Ovary (tissue), 9 donors: ENCODE results near the gene CAPZB. TPM values are rescaled to one million over a fixed set of nuclear protein-coding genes. Genes with fewer than 3 reads are reported as not detected.

Experiments
- DNase-seq, 5 donors: peaks; one replicate each; pipeline ENCODE4 v3.0.0-alpha.2; 2019 to 2020
- H3K27ac ChIP-seq, 2 donors: fragments of 200-600 bp; one replicate each; pipeline versions ENCODE4 v1.5.1 to v1.8.0; 2019 to 2022
- H3K27me3 ChIP-seq: fragments of 200-600 bp; one replicate; pipeline ENCODE4 v1.8.0; 2022
- H3K36me3 ChIP-seq: fragments of 200-600 bp; sonication (generic); one replicate; pipeline ENCODE4 v1.5.1; 2019
- H3K4me1 ChIP-seq: one replicate; pipeline ENCODE4 v1.8.1; 2013; ENCODE audit warnings: mild to moderate bottlenecking, moderate library complexity; ENCODE audit not compliant: insufficient read depth
- H3K4me3 ChIP-seq: fragments of 200-600 bp; sonication (generic); one replicate; pipeline ENCODE4 v1.5.1; 2017
- H3K9me3 ChIP-seq, 2 donors: fragments of 200-600 bp in 1 of 2; sonication (generic) in 1 of 2; one replicate each; pipeline versions ENCODE4 v1.5.1 to v1.8.1; 2013 to 2019; ENCODE audit warnings: mild to moderate bottlenecking in 1 of 2, moderate library complexity in 1 of 2
- EP300 ChIP-seq: sonication (generic); formaldehyde crosslinking; IDR thresholded peaks from one replicate; pipeline ENCODE4 v1.6.1; 2017; ENCODE audit warnings: antibody characterized with exemption
- POLR2A ChIP-seq: fragments of 450-650 bp; IDR thresholded peaks from one replicate; pipeline ENCODE4 v1.6.1; 2017; ENCODE audit warnings: antibody characterized with exemption, mild to moderate bottlenecking, moderate library complexity
- WGBS, 3 donors: extraction: QIAGEN DNeasy Blood & Tissue Kit in 1 of 3; methylation state at CpG; one replicate each; pipeline versions ENCODE4 v1.1.5 to v1.1.7; 2013 to 2017; 5-methylcytosine and 5-hydroxymethylcytosine counted together
- intact Hi-C, 4 donors: fragments of 100-400 bp; cut with DNase I; formaldehyde crosslinking; loops; one replicate each; pipeline versions ENCODE4 v1.11.0 to v1.15.1; 2022 to 2023
- polyA plus RNA-seq, 2 donors: library from polyadenylated mRNA; stranded (reverse); fragments of 200-250 nt in 1 of 2; fragments of 350-450 nt in 1 of 2; fragmentation: Illumina TruSeq in 1 of 2; extraction: RNeasy Lipid Tissue Mini Kit (QIAGEN cat#74804) in 1 of 2; gene quantifications; one replicate each; pipeline ENCODE4 v1.2.3, GENCODE V29; 2013 to 2014
- total RNA-seq, 7 donors: library from RNA; depleted of rRNA in 2 of 7; stranded (reverse); fragments of >200 nt in 2 of 7; fragmentation: NEBNext Ultra II Directional in 3 of 7; extraction: Animal tissue kit (Norgen Biotek cat#: 25700) in 3 of 7; gene quantifications; one replicate each; pipeline versions ENCODE4 v1.1.0 to v1.2.4, GENCODE V29; 2016 to 2023
- TF ChIP-seq, protein P1 (sequence below), 3 donors: fragments of 450-650 bp in 2 of 3; fragments of 200-600 bp in 1 of 3; IDR thresholded peaks; one replicate each; pipeline versions ENCODE4 v1.5.1 to v1.8.0; 2016 to 2022; ENCODE audit warnings: antibody characterized with exemption in 3 of 3, mild to moderate bottlenecking in 1 of 3
- donor health status: DM: no; HTN: no; CAD: no; lungs with moderate emphysema.
- donor health status: DM: no; HTN: no; CAD: no.
- donor health status: Bipolar disorder and iron deficiency.
- donor health status: DM: yes; HTN: yes; CAD: no.
- donor health status: DM: no; HTN: no; CAD: no.
- donor health status: DM: yes; HTN: yes; CAD: no.

CAPZB gene
- total and polyA plus RNA-seq, 9 donors = 85.0 to 391 (median 258) TPM

GRCh38 chr1:19315378-19316198, 169.8 kb downstream of the CAPZB start:
- Histone ChIP-seq H3K9me3 (no peaks in the 10 kb centered on the region), H3K4me3 (no peak overlapping the region), H3K36me3 (no peaks in the 10 kb centered on the region), H3K4me1 (peaks cover 12% of the 10 kb centered on the region), H3K27me3 (no peaks in the 10 kb centered on the region), H3K27ac (no peak overlapping the region)
- TF ChIP-seq EP300 (no peak), POLR2A (no peak)
- TF ChIP-seq, protein P1, sequence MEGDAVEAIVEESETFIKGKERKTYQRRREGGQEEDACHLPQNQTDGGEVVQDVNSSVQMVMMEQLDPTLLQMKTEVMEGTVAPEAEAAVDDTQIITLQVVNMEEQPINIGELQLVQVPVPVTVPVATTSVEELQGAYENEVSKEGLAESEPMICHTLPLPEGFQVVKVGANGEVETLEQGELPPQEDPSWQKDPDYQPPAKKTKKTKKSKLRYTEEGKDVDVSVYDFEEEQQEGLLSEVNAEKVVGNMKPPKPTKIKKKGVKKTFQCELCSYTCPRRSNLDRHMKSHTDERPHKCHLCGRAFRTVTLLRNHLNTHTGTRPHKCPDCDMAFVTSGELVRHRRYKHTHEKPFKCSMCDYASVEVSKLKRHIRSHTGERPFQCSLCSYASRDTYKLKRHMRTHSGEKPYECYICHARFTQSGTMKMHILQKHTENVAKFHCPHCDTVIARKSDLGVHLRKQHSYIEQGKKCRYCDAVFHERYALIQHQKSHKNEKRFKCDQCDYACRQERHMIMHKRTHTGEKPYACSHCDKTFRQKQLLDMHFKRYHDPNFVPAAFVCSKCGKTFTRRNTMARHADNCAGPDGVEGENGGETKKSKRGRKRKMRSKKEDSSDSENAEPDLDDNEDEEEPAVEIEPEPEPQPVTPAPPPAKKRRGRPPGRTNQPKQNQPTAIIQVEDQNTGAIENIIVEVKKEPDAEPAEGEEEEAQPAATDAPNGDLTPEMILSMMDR (IDR thresholded peaks at IDR 0.05) = no peak
- intact Hi-C loops = no loop called here
- 74 to 82% (median 76%) methylated on average over 17 of the region's 17 CpGs for WGBS, 3 donors
- DNase-seq = no peak

GRCh38 chr1:19313961-19314882, 171.1 kb downstream of the CAPZB start:
- Histone ChIP-seq H3K9me3 (no peaks in the 10 kb centered on the region), H3K27ac (no peak overlapping the region), H3K4me3 (no peak overlapping the region), H3K4me1 (peaks cover 14% of the 10 kb centered on the region), H3K36me3 (no peaks in the 10 kb centered on the region), H3K27me3 (no peaks in the 10 kb centered on the region)
- 83 to 91% (median 90%) methylated on average over 10 of the region's 10 CpGs for WGBS, 3 donors
- intact Hi-C loops = no loop called here
- DNase-seq = no peak
- TF ChIP-seq EP300 (no peak), POLR2A (no peak)
- TF ChIP-seq, protein P1 (IDR thresholded peaks at IDR 0.05) = no peak

- intact Hi-C loops = no loop called here
- no peak for TF ChIP-seq EP300
- TF ChIP-seq, protein P1 (IDR thresholded peaks at IDR 0.05) = no peak
- TF ChIP-seq POLR2A = no peak
- Histone ChIP-seq H3K27ac (no peak overlapping the region), H3K27me3 (no peaks in the 10 kb centered on the region), H3K9me3 (no peaks in the 10 kb centered on the region), H3K36me3 (no peaks in the 10 kb centered on the region), H3K4me1 (peaks cover 14% of the 10 kb centered on the region), H3K4me3 (no peak overlapping the region)
- no peak for DNase-seq
- WGBS, 3 donors = 93 to 97% (median 94%) methylated on average over 4 of the region's 4 CpGs
These were observed 171.7 kb downstream of the CAPZB start for GRCh38 chr1:19313636-19313959.

DNA sequence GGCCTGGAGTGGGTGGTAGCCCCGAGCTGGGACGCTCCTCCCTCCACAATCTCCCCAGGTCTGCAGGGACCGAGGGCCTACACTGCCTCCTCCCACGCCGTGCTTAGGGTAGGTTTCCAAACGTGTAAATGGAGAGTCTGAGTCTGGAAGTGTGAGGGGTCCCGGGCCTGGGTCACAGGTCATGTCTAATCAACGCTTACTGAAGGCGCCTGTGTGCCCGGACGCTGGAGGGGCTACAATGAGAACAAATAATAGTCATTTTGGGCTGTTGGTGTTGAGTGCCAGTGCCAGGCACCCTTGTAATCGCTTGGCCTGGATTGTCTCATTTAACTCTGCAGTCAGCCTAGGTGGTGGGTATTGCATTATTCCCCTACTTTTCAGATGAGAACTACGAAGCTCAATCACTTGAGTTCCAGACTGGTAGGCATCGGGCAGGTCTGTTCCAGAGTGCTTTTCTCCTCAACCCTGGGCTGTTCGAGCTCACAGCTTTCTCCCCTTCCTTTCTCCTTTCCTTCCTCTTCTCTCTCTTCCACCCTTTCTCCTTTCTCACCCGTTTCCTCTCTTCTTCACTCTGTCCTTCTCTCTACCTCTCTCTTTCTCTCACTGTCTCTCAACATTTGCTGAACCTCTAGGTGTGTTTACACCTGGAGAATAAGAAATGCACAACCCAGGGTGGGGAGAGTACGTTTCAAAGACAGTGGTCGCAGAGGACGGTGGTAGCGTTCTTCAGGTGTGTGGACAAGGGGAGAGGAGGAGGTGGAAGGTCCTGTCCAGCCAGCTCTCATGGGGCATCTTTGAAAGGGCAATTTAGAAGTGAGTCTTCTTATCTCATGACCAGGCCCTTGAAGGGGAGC, 172.3 kb downstream of the CAPZB start:
- WGBS, 3 donors = 39 to 41% (median 40%) methylated on average over 20 of the region's 20 CpGs
- H3K36me3 ChIP-seq = no peaks in the 10 kb centered on the region
- intact Hi-C loops = no loop called here
- H3K27me3 ChIP-seq = no peaks in the 10 kb centered on the region
- peaks cover 14% of the 10 kb centered on the region for H3K4me1 ChIP-seq
- peak overlapping the region; percentile 64 to 74 for H3K27ac ChIP-seq
- TF ChIP-seq, protein P1 (IDR thresholded peaks at IDR 0.05) = no peak
- TF ChIP-seq POLR2A = no peak
- no peak for TF ChIP-seq EP300
- no peaks in the 10 kb centered on the region for H3K9me3 ChIP-seq
- no peak for DNase-seq
- peak overlapping the region; percentile 87 for H3K4me3 ChIP-seq
